CD8-positive, alpha-beta memory T cell (primary cell): ENCODE results near the gene TTLL13. TPM values are rescaled to one million over a fixed set of nuclear protein-coding genes. Genes with fewer than 3 reads are reported as not detected.
"Not testable (repeated sequence)": the region's sequence is repeated elsewhere in the genome, so short reads cannot be mapped to it uniquely, and the experiment has no call there.

Experiments
- CTCF ChIA-PET: fragments of 350-600 bp; sonication (Branson Sonifier 250); formaldehyde crosslinking; loops from one replicate; lab custom pipeline; 2021; ENCODE audit warnings: antibody characterized with exemption; lab: Charles Lee
- POLR2A ChIA-PET: fragments of 350-600 bp; sonication (Branson Sonifier 250); formaldehyde crosslinking; loops from one replicate; lab custom pipeline; 2021; ENCODE audit warnings: antibody characterized with exemption; lab: Charles Lee
- DNase-seq, 5 donors: peaks; one replicate each; pipeline versions ENCODE4 v3.0.0 to v3.0.0-alpha.2; 2020 to 2022; ENCODE audit warnings: mixed read lengths in 1 of 5
- H3K27ac ChIP-seq: one replicate; pipeline ENCODE4 v1.7.0; 2013; ENCODE audit warnings: low read depth, mild to moderate bottlenecking, low read length, moderate library complexity
- H3K27me3 ChIP-seq: 2 replicates; pipeline ENCODE4 v1.7.0; 2013; ENCODE audit warnings: low read length, mild to moderate bottlenecking; ENCODE audit not compliant: insufficient read depth, poor library complexity, severe bottlenecking
- H3K36me3 ChIP-seq: 2 replicates; pipeline ENCODE4 v1.7.0; 2013; ENCODE audit warnings: mild to moderate bottlenecking, low read length, moderate library complexity; ENCODE audit not compliant: insufficient read depth
- H3K4me1 ChIP-seq: 2 replicates; pipeline ENCODE4 v1.7.0; 2013; ENCODE audit warnings: mild to moderate bottlenecking, low read length, moderate library complexity; ENCODE audit not compliant: insufficient read depth
- H3K4me3 ChIP-seq: 2 replicates; pipeline ENCODE4 v1.7.0; 2013; ENCODE audit warnings: mild to moderate bottlenecking, low read length
- H3K9me3 ChIP-seq: 2 replicates; pipeline ENCODE4 v1.7.0; 2013; ENCODE audit warnings: mild to moderate bottlenecking, low read length
- H3K27ac Mint-ChIP-seq, 8 donors: one replicate each; pipeline ENCODE4 v1.8.0; 2020 to 2021; ENCODE audit warnings: mixed read lengths in 8 of 8, mild to moderate bottlenecking in 6 of 8, inconsistent platforms in 3 of 8, moderate library complexity in 3 of 8
- H3K27me3 Mint-ChIP-seq, 2 donors: one replicate each; pipeline ENCODE4 v1.8.0; 2020 to 2021; ENCODE audit warnings: mixed read lengths in 2 of 2, mild to moderate bottlenecking in 1 of 2, moderate library complexity in 1 of 2
- H3K36me3 Mint-ChIP-seq, 3 donors: one replicate each; pipeline ENCODE4 v1.8.0; 2020 to 2021; ENCODE audit warnings: mixed read lengths in 3 of 3, inconsistent platforms in 1 of 3, mild to moderate bottlenecking in 1 of 3
- H3K4me1 Mint-ChIP-seq, 3 donors: one replicate each; pipeline ENCODE4 v1.8.0; 2020 to 2021; ENCODE audit warnings: mixed read lengths in 3 of 3, inconsistent platforms in 1 of 3, mild to moderate bottlenecking in 1 of 3
- H3K4me3 Mint-ChIP-seq, 7 donors: one replicate each; pipeline ENCODE4 v1.8.0; 2020 to 2021; ENCODE audit warnings: mixed read lengths in 7 of 7, mild to moderate bottlenecking in 6 of 7, moderate library complexity in 4 of 7, inconsistent platforms in 2 of 7
- H3K9me3 Mint-ChIP-seq, 5 donors: one replicate each; pipeline ENCODE4 v1.8.0; 2020 to 2022; ENCODE audit warnings: mixed read lengths in 5 of 5, mild to moderate bottlenecking in 3 of 5, moderate library complexity in 2 of 5, inconsistent platforms in 1 of 5
- polyA plus RNA-seq: library from polyadenylated mRNA; unstranded; fragments of 300-500 nt; fragmentation: Illumina TruSeq; gene quantifications from one replicate; pipeline ENCODE4 v1.2.3, GENCODE V29; 2021
- total RNA-seq, 2 experiments: library from RNA; stranded (reverse); gene quantifications; one replicate each; pipeline ENCODE4 v1.2.3, GENCODE V29; 2021

Gene TTLL13
- total and polyA plus RNA-seq, 3 experiments from 2014 or later: 0.17 to 0.80 TPM; not detected in 1

DNA sequence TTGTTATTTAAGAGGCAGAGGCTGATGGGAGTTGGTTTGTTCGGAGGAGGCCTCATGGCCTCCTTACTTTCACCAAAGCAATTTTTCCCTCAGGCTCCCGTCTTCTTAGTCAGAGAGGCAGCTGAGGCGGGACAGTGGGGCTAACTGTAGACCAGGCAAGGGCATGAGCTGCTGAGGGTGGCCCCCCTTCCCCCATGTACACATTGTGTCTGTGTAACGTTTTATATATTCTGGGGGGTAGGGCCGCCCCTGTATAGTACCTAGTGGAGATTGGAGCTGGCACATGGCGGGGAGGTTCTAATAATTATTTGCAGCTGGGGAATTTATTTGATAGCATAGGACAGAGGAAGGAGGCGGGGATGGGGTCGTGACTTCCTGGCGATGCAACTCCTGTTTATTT is 51.2 kb downstream of the TTLL13 start:
- no peaks in the 10 kb centered on the region for H3K9me3 ChIP-seq
- Mint-ChIP-seq H3K27ac (no peak overlapping the region), H3K36me3 (no peaks in the 10 kb centered on the region), H3K4me1 (peaks cover 6 to 12% (median 9%) of the 10 kb centered on the region in 3 donors), H3K4me3 (no peak overlapping the region), H3K9me3 (no peaks in the 10 kb centered on the region), H3K27me3 (no peaks in the 10 kb centered on the region)
- H3K4me1 ChIP-seq: peaks cover 4% of the 10 kb centered on the region
- H3K36me3 ChIP-seq: no peaks in the 10 kb centered on the region
- ChIA-PET CTCF (interaction anchor here (0.9 to 2.7 kb wide), 8 partner anchors 10 to 148 kb away, joined by 3 to 18 read pairs (median 4); partner anchors contain the start of gene NGRN), POLR2A (no interaction called here)
- H3K27me3 ChIP-seq: no peaks in the 10 kb centered on the region
- no peak overlapping the region for H3K27ac ChIP-seq
- no peak overlapping the region for H3K4me3 ChIP-seq
- DNase-seq: no peak

DNA sequence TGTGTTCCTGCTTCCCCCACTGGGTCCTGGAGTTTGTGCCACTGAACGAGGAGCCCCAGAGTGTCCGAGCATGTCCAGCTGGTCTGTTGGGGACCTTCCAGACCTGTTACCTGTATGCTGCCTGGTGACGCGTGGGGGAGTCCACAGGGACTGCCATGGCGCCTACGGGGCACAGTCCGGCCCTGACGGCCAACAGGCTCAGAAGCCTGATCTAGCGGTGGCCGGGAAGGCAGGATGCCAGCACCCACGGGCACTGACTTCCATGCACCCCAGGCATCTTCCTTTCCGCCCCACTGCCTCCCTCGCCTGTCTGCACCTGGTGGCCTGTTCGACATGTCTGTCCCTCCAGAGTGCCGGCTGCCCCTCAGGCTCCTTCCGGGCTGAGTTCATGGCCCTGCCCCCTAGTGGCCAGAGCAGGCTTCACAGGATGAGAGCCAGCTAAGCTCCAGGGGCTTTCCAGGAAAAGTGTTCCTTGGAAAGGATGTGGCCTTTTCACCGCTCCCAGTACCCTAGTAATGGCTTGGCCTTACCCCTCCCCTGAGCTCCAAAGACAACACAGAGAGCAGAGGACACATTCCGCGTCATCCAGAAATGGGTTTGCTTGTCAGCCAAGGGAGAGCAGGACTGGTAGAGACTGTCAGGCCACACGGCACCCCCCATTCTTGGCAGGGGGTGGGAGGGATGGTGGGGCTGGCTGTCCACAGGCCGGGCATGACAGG is 51.8 kb downstream of the TTLL13 start:
- H3K9me3 ChIP-seq: no peaks in the 10 kb centered on the region
- H3K36me3 Mint-ChIP-seq: no peaks in the 10 kb centered on the region
- H3K4me1 ChIP-seq: peaks cover 9% of the 10 kb centered on the region
- no peaks in the 10 kb centered on the region for H3K27me3 ChIP-seq
- H3K4me3 Mint-ChIP-seq: peak overlapping the region in 1 of 7 donors; percentile 69
- H3K36me3 ChIP-seq: no peaks in the 10 kb centered on the region
- CTCF ChIA-PET: interaction anchor here (0.7 to 2.7 kb wide), 13 partner anchors 8 to 149 kb away, joined by 3 to 18 read pairs (median 4); partner anchors contain the start of gene NGRN
- H3K9me3 Mint-ChIP-seq: no peaks in the 10 kb centered on the region
- H3K27me3 Mint-ChIP-seq: peaks cover 0 to under 1% of the 10 kb centered on the region in 2 donors
- no peak overlapping the region for H3K27ac Mint-ChIP-seq
- DNase-seq: peak; percentile 28 to 72 (median 46)
- H3K4me1 Mint-ChIP-seq: peaks cover 9 to 18% (median 14%) of the 10 kb centered on the region in 3 donors
- POLR2A ChIA-PET: interaction anchor here (1.1 kb wide), 1 partner anchor 35 kb away, joined by 3 read pairs; the partner anchor contains the start of gene NGRN
- H3K27ac ChIP-seq: no peak overlapping the region
- H3K4me3 ChIP-seq: no peak overlapping the region

GRCh38 chr15:90301707-90302300 is 52.4 kb downstream of the TTLL13 start:
- Mint-ChIP-seq H3K9me3 (no peaks in the 10 kb centered on the region), H3K4me1 (peaks cover 16 to 24% (median 20%) of the 10 kb centered on the region in 3 donors), H3K27ac (no peak overlapping the region), H3K4me3 (no peak overlapping the region), H3K36me3 (no peaks in the 10 kb centered on the region), H3K27me3 (peaks cover 0 to 1% of the 10 kb centered on the region in 2 donors)
- POLR2A ChIA-PET: interaction anchor here (0.7 to 1.1 kb wide), 2 partner anchors 36 to 629 kb away, joined by 3 read pairs; partner anchors contain the start of gene NGRN
- H3K4me3 ChIP-seq: no peak overlapping the region
- no peak for DNase-seq
- no peaks in the 10 kb centered on the region for H3K9me3 ChIP-seq
- no peaks in the 10 kb centered on the region for H3K27me3 ChIP-seq
- no peaks in the 10 kb centered on the region for H3K36me3 ChIP-seq
- no peak overlapping the region for H3K27ac ChIP-seq
- CTCF ChIA-PET: interaction anchor here (0.7 to 2.7 kb wide), 10 partner anchors 9 to 149 kb away, joined by 3 to 18 read pairs (median 4); partner anchors contain the start of gene NGRN
- peaks cover 16% of the 10 kb centered on the region for H3K4me1 ChIP-seq

GRCh38 chr15:90305355-90305754 is 56.0 kb downstream of the TTLL13 start:
- H3K4me3 Mint-ChIP-seq, H3K36me3 ChIP-seq, H3K9me3 ChIP-seq, H3K27me3 ChIP-seq, POLR2A ChIA-PET, DNase-seq, H3K27me3 Mint-ChIP-seq, H3K27ac ChIP-seq, H3K9me3 Mint-ChIP-seq, H3K4me3 ChIP-seq, H3K36me3 Mint-ChIP-seq: not testable (repeated sequence)
- CTCF ChIA-PET: interaction anchor here (2.5 to 3.5 kb wide), 2 partner anchors 12 to 14 kb away, joined by 14 to 21 read pairs; no protein-coding TSS in a partner anchor
- Mint-ChIP-seq H3K27ac (peak overlapping the region in 1 of 8 donors; percentile 50), H3K4me1 (peaks cover 23 to 32% (median 30%) of the 10 kb centered on the region in 3 donors)
- H3K4me1 ChIP-seq: peaks cover 22% of the 10 kb centered on the region

DNA sequence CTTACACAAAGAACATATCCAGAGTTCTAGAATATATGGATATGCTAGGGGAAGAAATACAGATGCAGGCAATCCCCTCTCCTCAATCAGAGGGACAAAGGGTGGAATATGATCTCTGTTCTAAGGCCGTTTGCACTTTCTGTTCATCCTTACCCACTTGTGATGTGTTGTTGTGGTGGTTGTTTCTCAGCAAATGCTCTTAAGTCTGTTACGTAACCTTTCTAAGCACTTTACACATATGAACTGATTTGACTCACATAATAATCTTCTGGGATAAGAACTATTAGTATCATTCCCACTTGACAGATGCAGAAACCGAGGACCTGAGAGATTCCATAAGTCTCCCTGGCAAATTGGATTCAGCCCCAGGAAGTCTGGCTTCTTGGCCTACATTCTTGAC is 56.6 kb downstream of the TTLL13 start:
- Histone ChIP-seq H3K4me1 (peaks cover 22% of the 10 kb centered on the region), H3K27ac (no peak overlapping the region), H3K4me3 (no peak overlapping the region), H3K36me3 (no peaks in the 10 kb centered on the region), H3K27me3 (no peaks in the 10 kb centered on the region), H3K9me3 (no peaks in the 10 kb centered on the region)
- ChIA-PET POLR2A (no interaction called here), CTCF (interaction anchor here (2.5 to 3.5 kb wide), 2 partner anchors 13 to 14 kb away, joined by 14 to 21 read pairs; no protein-coding TSS in a partner anchor)
- peaks cover 0 to 1% of the 10 kb centered on the region in 2 donors for H3K27me3 Mint-ChIP-seq
- peaks cover 23 to 32% (median 30%) of the 10 kb centered on the region in 3 donors for H3K4me1 Mint-ChIP-seq
- H3K9me3 Mint-ChIP-seq: no peaks in the 10 kb centered on the region
- no peaks in the 10 kb centered on the region for H3K36me3 Mint-ChIP-seq
- H3K27ac Mint-ChIP-seq: peak overlapping the region; percentile 2 to 93 (median 84)
- DNase-seq: no peak
- peak overlapping the region; percentile 24 to 71 (median 62) for H3K4me3 Mint-ChIP-seq

DNA sequence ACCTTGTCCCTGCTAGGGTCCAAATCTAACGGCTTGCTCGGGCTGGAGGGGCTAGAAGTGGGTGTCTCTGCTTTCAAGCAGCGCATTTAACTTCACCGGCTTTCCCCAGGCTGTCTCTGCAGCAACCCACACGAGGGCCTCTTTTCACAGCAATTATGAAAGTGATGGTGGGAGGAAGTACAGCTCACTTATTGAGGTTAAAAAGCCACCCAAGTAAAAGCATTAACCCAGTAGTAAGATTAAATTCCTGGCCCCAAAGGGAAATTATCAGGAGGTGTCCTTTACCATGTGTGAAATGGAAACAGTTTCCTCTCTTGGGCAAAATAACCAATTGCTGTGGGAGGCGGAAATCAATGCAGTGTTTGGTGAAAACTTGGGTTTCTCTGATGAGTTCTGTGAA is 57.2 kb downstream of the TTLL13 start:
- peak overlapping the region in 6 of 7 donors; percentile 54 to 71 (median 63) for H3K4me3 Mint-ChIP-seq
- H3K27ac ChIP-seq: no peak overlapping the region
- no peaks in the 10 kb centered on the region for H3K27me3 ChIP-seq
- ChIA-PET POLR2A (no interaction called here), CTCF (interaction anchor here (2.5 to 3.5 kb wide), 2 partner anchors 13 kb away, joined by 14 to 21 read pairs; no protein-coding TSS in a partner anchor)
- peaks cover 20 to 27% (median 26%) of the 10 kb centered on the region in 3 donors for H3K4me1 Mint-ChIP-seq
- H3K4me1 ChIP-seq: peaks cover 18% of the 10 kb centered on the region
- peak overlapping the region; percentile 2 to 93 (median 84) for H3K27ac Mint-ChIP-seq
- no peak overlapping the region for H3K4me3 ChIP-seq
- DNase-seq: peak in 1 of 5 donors; percentile 6
- H3K27me3 Mint-ChIP-seq: peaks cover 0 to 1% of the 10 kb centered on the region in 2 donors
- no peaks in the 10 kb centered on the region for H3K9me3 Mint-ChIP-seq
- no peaks in the 10 kb centered on the region for H3K36me3 ChIP-seq
- no peaks in the 10 kb centered on the region for H3K9me3 ChIP-seq
- no peaks in the 10 kb centered on the region for H3K36me3 Mint-ChIP-seq

- POLR2A ChIA-PET: interaction anchor here (0.6 kb wide), 1 partner anchor 46 kb away, joined by 3 read pairs; no protein-coding TSS in a partner anchor
Measured at GRCh38 chr15:90307661-90308060, 58.3 kb downstream of the TTLL13 start.

More at GRCh38 chr15:90307661-90308060, 58.3 kb downstream of the TTLL13 start:
- CTCF ChIA-PET: interaction anchor here (2.5 to 3.5 kb wide), 2 partner anchors 12 to 14 kb away, joined by 14 to 21 read pairs; no protein-coding TSS in a partner anchor
- H3K9me3 ChIP-seq: no peaks in the 10 kb centered on the region
- no peak overlapping the region for H3K4me3 Mint-ChIP-seq
- H3K27ac ChIP-seq: no peak overlapping the region
- no peak overlapping the region for H3K4me3 ChIP-seq
- peak overlapping the region in 2 of 8 donors; percentile 11 to 48 for H3K27ac Mint-ChIP-seq
- no peak for DNase-seq
- peaks cover 20 to 26% (median 24%) of the 10 kb centered on the region in 3 donors for H3K4me1 Mint-ChIP-seq
- H3K4me1 ChIP-seq: peaks cover 18% of the 10 kb centered on the region
- no peaks in the 10 kb centered on the region for H3K27me3 ChIP-seq
- H3K9me3 Mint-ChIP-seq: no peaks in the 10 kb centered on the region
- H3K27me3 Mint-ChIP-seq: peaks cover 0 to 1% of the 10 kb centered on the region in 2 donors
- no peaks in the 10 kb centered on the region for H3K36me3 Mint-ChIP-seq
- no peaks in the 10 kb centered on the region for H3K36me3 ChIP-seq
